Hindlimb muscle (tissue), 1 donor: ENCODE data around the gene MOCS2. TPM values are rescaled to one million over a fixed set of nuclear protein-coding genes. Genes with fewer than 3 reads are reported as not detected.

Experiments
- polyA plus RNA-seq: library from polyadenylated mRNA; unstranded; fragments of 120-200 nt; gene quantifications from one replicate; pipeline ENCODE4 v1.2.1, GENCODE V29; 2013; ENCODE audit not compliant: insufficient read length

MOCS2 gene
- polyA plus RNA-seq, 1 donor = 35.9 TPM

Other genes with a start within 250 kb of the MOCS2 start
- gene ITGA2, start 120.4 kb downstream of the MOCS2 start, polyA plus RNA-seq = 7.3 TPM